ENCODE data around the gene RPLP1.

The RPLP1 gene

GRCh38 chr15:69472562-69472961 lies 19.9 kb downstream of the RPLP1 start:
- H3K9me3 ChIP-seq (ENCODE audit: control insufficient read depth in 1 of 2, low read length in 2 of 2), result no peaks in the 10 kb centered on the region
- H3K27me3 ChIP-seq (ENCODE audit: low read depth, low read length), result no peaks in the 10 kb centered on the region
- H3K4me1 ChIP-seq (ENCODE audit: control insufficient read depth in 1 of 2, insufficient read depth in 2 of 2, low read length in 2 of 2), result no peaks in the 10 kb centered on the region
- H3K27ac ChIP-seq (ENCODE audit: low read length), result no peak overlapping the region
- H3K4me3 ChIP-seq (ENCODE audit: low read depth in 1 of 2, low read length in 2 of 2), result no peak overlapping the region
- no peaks in the 10 kb centered on the region for H3K36me3 ChIP-seq (ENCODE audit: control insufficient read depth in 1 of 2, insufficient read depth in 2 of 2, low read length in 2 of 2)

GRCh38 chr15:69474291-69474690 lies 21.7 kb downstream of the RPLP1 start:
- H3K27ac ChIP-seq (ENCODE audit: low read length), result no peak overlapping the region
- H3K9me3 ChIP-seq (ENCODE audit: control insufficient read depth in 1 of 2, low read length in 2 of 2), result no peaks in the 10 kb centered on the region
- no peaks in the 10 kb centered on the region for H3K27me3 ChIP-seq (ENCODE audit: low read depth, low read length)
- H3K36me3 ChIP-seq (ENCODE audit: control insufficient read depth in 1 of 2, insufficient read depth in 2 of 2, low read length in 2 of 2), result no peaks in the 10 kb centered on the region
- H3K4me1 ChIP-seq (ENCODE audit: control insufficient read depth in 1 of 2, insufficient read depth in 2 of 2, low read length in 2 of 2), result no peaks in the 10 kb centered on the region
- H3K4me3 ChIP-seq (ENCODE audit: low read depth in 1 of 2, low read length in 2 of 2), result no peak overlapping the region

GRCh38 chr15:69474846-69475455 lies 22.3 kb downstream of the RPLP1 start:
- H3K36me3 ChIP-seq (ENCODE audit: control insufficient read depth in 1 of 2, insufficient read depth in 2 of 2, low read length in 2 of 2), result no peaks in the 10 kb centered on the region
- H3K27me3 ChIP-seq (ENCODE audit: low read depth, low read length), result no peaks in the 10 kb centered on the region
- no peaks in the 10 kb centered on the region for H3K9me3 ChIP-seq (ENCODE audit: control insufficient read depth in 1 of 2, low read length in 2 of 2)
- no peak overlapping the region for H3K27ac ChIP-seq (ENCODE audit: low read length)
- H3K4me1 ChIP-seq (ENCODE audit: control insufficient read depth in 1 of 2, insufficient read depth in 2 of 2, low read length in 2 of 2), result no peaks in the 10 kb centered on the region
- H3K4me3 ChIP-seq (ENCODE audit: low read depth in 1 of 2, low read length in 2 of 2), result no peak overlapping the region

GRCh38 chr15:69475769-69476358 lies 23.2 kb downstream of the RPLP1 start:
- H3K4me3 ChIP-seq (ENCODE audit: low read depth in 1 of 2, low read length in 2 of 2), result no peak overlapping the region
- H3K9me3 ChIP-seq (ENCODE audit: control insufficient read depth in 1 of 2, low read length in 2 of 2), result no peaks in the 10 kb centered on the region
- H3K27me3 ChIP-seq (ENCODE audit: low read depth, low read length), result no peaks in the 10 kb centered on the region
- H3K36me3 ChIP-seq (ENCODE audit: control insufficient read depth in 1 of 2, insufficient read depth in 2 of 2, low read length in 2 of 2), result no peaks in the 10 kb centered on the region
- H3K4me1 ChIP-seq (ENCODE audit: control insufficient read depth in 1 of 2, insufficient read depth in 2 of 2, low read length in 2 of 2), result no peaks in the 10 kb centered on the region
- no peak overlapping the region for H3K27ac ChIP-seq (ENCODE audit: low read length)

GRCh38 chr15:69476704-69477473 lies 24.3 kb downstream of the RPLP1 start:
- H3K4me3 ChIP-seq (ENCODE audit: low read depth in 1 of 2, low read length in 2 of 2), result no peak overlapping the region
- H3K9me3 ChIP-seq (ENCODE audit: control insufficient read depth in 1 of 2, low read length in 2 of 2), result no peaks in the 10 kb centered on the region
- H3K4me1 ChIP-seq (ENCODE audit: control insufficient read depth in 1 of 2, insufficient read depth in 2 of 2, low read length in 2 of 2), result no peaks in the 10 kb centered on the region
- no peak overlapping the region for H3K27ac ChIP-seq (ENCODE audit: low read length)
- H3K36me3 ChIP-seq (ENCODE audit: control insufficient read depth in 1 of 2, insufficient read depth in 2 of 2, low read length in 2 of 2), result no peaks in the 10 kb centered on the region
- no peaks in the 10 kb centered on the region for H3K27me3 ChIP-seq (ENCODE audit: low read depth, low read length)

- no peaks in the 10 kb centered on the region for H3K4me1 ChIP-seq (ENCODE audit: control insufficient read depth in 1 of 2, insufficient read depth in 2 of 2, low read length in 2 of 2)
- no peaks in the 10 kb centered on the region for H3K27me3 ChIP-seq (ENCODE audit: low read depth, low read length)
- no peaks in the 10 kb centered on the region for H3K36me3 ChIP-seq (ENCODE audit: control insufficient read depth in 1 of 2, insufficient read depth in 2 of 2, low read length in 2 of 2)
- no peaks in the 10 kb centered on the region for H3K9me3 ChIP-seq (ENCODE audit: control insufficient read depth in 1 of 2, low read length in 2 of 2)
- no peak overlapping the region for H3K27ac ChIP-seq (ENCODE audit: low read length)
- no peak overlapping the region for H3K4me3 ChIP-seq (ENCODE audit: low read depth in 1 of 2, low read length in 2 of 2)
Measured at GRCh38 chr15:69478259-69478781, 25.7 kb downstream of the RPLP1 start.

GRCh38 chr15:69479081-69479480 lies 26.5 kb downstream of the RPLP1 start:
- H3K27ac ChIP-seq (ENCODE audit: low read length), result no peak overlapping the region
- no peaks in the 10 kb centered on the region for H3K4me1 ChIP-seq (ENCODE audit: control insufficient read depth in 1 of 2, insufficient read depth in 2 of 2, low read length in 2 of 2)
- no peaks in the 10 kb centered on the region for H3K36me3 ChIP-seq (ENCODE audit: control insufficient read depth in 1 of 2, insufficient read depth in 2 of 2, low read length in 2 of 2)
- H3K9me3 ChIP-seq (ENCODE audit: control insufficient read depth in 1 of 2, low read length in 2 of 2), result no peaks in the 10 kb centered on the region
- no peak overlapping the region for H3K4me3 ChIP-seq (ENCODE audit: low read depth in 1 of 2, low read length in 2 of 2)
- H3K27me3 ChIP-seq (ENCODE audit: low read depth, low read length), result no peaks in the 10 kb centered on the region

- H3K9me3 ChIP-seq (ENCODE audit: control insufficient read depth in 1 of 2, low read length in 2 of 2), result no peaks in the 10 kb centered on the region
- no peaks in the 10 kb centered on the region for H3K4me1 ChIP-seq (ENCODE audit: control insufficient read depth in 1 of 2, insufficient read depth in 2 of 2, low read length in 2 of 2)
- no peaks in the 10 kb centered on the region for H3K27me3 ChIP-seq (ENCODE audit: low read depth, low read length)
- H3K36me3 ChIP-seq (ENCODE audit: control insufficient read depth in 1 of 2, insufficient read depth in 2 of 2, low read length in 2 of 2), result no peaks in the 10 kb centered on the region
- no peak overlapping the region for H3K27ac ChIP-seq (ENCODE audit: low read length)
- no peak overlapping the region for H3K4me3 ChIP-seq (ENCODE audit: low read depth in 1 of 2, low read length in 2 of 2)
Measured at GRCh38 chr15:69479971-69480370, 27.4 kb downstream of the RPLP1 start.

- Histone ChIP-seq H3K4me3 (ENCODE audit: low read depth in 1 of 2, low read length in 2 of 2) (no peak overlapping the region), H3K27ac (ENCODE audit: low read length) (no peak overlapping the region), H3K36me3 (ENCODE audit: control insufficient read depth in 1 of 2, insufficient read depth in 2 of 2, low read length in 2 of 2) (no peaks in the 10 kb centered on the region), H3K27me3 (ENCODE audit: low read depth, low read length) (no peaks in the 10 kb centered on the region), H3K9me3 (ENCODE audit: control insufficient read depth in 1 of 2, low read length in 2 of 2) (no peaks in the 10 kb centered on the region), H3K4me1 (ENCODE audit: control insufficient read depth in 1 of 2, insufficient read depth in 2 of 2, low read length in 2 of 2) (no peaks in the 10 kb centered on the region)
Measured at GRCh38 chr15:69480932-69481331, 28.3 kb downstream of the RPLP1 start.

- Histone ChIP-seq H3K4me1 (ENCODE audit: control insufficient read depth in 1 of 2, insufficient read depth in 2 of 2, low read length in 2 of 2) (no peaks in the 10 kb centered on the region), H3K27me3 (ENCODE audit: low read depth, low read length) (no peaks in the 10 kb centered on the region), H3K4me3 (ENCODE audit: low read depth in 1 of 2, low read length in 2 of 2) (no peak overlapping the region), H3K27ac (ENCODE audit: low read length) (no peak overlapping the region), H3K9me3 (ENCODE audit: control insufficient read depth in 1 of 2, low read length in 2 of 2) (no peaks in the 10 kb centered on the region), H3K36me3 (ENCODE audit: control insufficient read depth in 1 of 2, insufficient read depth in 2 of 2, low read length in 2 of 2) (no peaks in the 10 kb centered on the region)
Measured at GRCh38 chr15:69482686-69483256, 30.2 kb downstream of the RPLP1 start.

- Histone ChIP-seq H3K9me3 (ENCODE audit: control insufficient read depth in 1 of 2, low read length in 2 of 2) (no peaks in the 10 kb centered on the region), H3K4me1 (ENCODE audit: control insufficient read depth in 1 of 2, insufficient read depth in 2 of 2, low read length in 2 of 2) (no peaks in the 10 kb centered on the region), H3K4me3 (ENCODE audit: low read depth in 1 of 2, low read length in 2 of 2) (no peak overlapping the region), H3K27ac (ENCODE audit: low read length) (no peak overlapping the region), H3K36me3 (ENCODE audit: control insufficient read depth in 1 of 2, insufficient read depth in 2 of 2, low read length in 2 of 2) (no peaks in the 10 kb centered on the region), H3K27me3 (ENCODE audit: low read depth, low read length) (no peaks in the 10 kb centered on the region)
Measured at GRCh38 chr15:69484837-69485236, 32.2 kb downstream of the RPLP1 start.
